ENCODE measurements around the gene TFF2.

DNA sequence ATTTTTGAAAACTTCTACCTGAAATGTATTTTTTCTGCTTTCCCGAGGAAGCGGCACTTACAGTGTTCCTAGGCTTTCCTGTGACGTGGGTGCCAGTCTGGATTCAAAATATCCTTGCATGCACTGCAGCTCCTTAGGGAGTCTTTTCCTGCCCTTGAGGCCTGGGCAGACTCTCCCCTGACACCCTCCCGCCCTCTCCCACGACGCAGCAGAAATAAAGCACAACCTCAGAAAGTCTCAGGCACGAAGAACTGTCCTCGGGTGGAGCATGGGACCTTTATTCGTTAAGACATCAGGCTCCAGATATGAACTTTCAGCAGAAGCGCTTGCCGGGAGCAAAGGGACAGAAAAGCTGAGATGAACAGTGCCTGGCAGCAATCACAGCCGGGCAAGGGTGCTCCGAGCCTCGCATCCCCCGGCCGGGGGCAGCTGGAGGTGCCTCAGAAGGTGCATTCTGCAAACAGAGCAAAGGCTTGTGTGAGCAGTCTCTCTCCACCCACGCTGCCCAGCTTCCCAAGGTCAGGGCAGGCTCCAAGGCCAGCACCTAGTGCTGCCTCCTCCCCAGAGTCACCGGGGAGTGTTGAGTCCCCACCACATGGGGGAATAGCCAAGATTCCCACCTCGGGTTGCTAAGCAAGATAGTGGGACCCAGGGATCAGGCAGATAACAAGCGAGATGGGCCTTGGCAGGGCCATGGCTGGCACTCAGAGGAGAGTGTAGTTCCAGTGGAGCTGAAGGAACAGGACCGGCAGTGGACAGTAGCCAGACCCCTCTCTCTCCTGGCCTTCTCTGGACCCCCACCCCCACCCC lies 38.8 kb downstream of the TFF2 start:
- TF ChIP-seq CTCF (IDR thresholded peaks at IDR 0.05; ENCODE audit: low read depth, low read length) (no peak), EZH2phosphoT487 (IDR thresholded peaks at IDR 0.05; ENCODE audit: low read depth) (no peak)
